HEK293 (cell line): ENCODE measurements around the gene EVC2.

Experiments
- CTCF ChIA-PET: fragments of 350-600 bp; formaldehyde crosslinking; extraction: SDS; loops from one replicate; lab custom pipeline; 2021; ENCODE audit warnings: antibody characterized with exemption; lab: Yijun Ruan, JAX
- POLR2A ChIA-PET: fragments of 300-600 bp; formaldehyde crosslinking; extraction: SDS; loops from one replicate; lab custom pipeline; 2020; ENCODE audit warnings: antibody characterized with exemption, inconsistent platforms; lab: Yijun Ruan, JAX
- H3K27ac ChIP-seq: fragments of 200-500 bp; sonication (Bioruptor generic); 2 replicates; pipeline ENCODE4 v1.5.1; 2014; ENCODE audit warnings: low read depth, low read length, control low read depth, inconsistent platforms; ENCODE audit errors: extremely low read depth
- H3K36me3 ChIP-seq, 2 experiments: fragments of 200-500 bp in 1 of 2; sonication (Bioruptor generic) in 1 of 2; 1 replicate in 1 of 2; 2 replicates in 1 of 2; pipeline ENCODE4 v1.5.1; 2014 to 2017; ENCODE audit warnings: inconsistent platforms in 2 of 2, low read length in 2 of 2; ENCODE audit not compliant: control insufficient read depth in 2 of 2, insufficient read depth in 1 of 2
- H3K4me1 ChIP-seq: fragments of 200-500 bp; sonication (Bioruptor generic); 2 replicates; pipeline ENCODE4 v1.5.1; 2014; ENCODE audit warnings: mild to moderate bottlenecking, low read length, inconsistent platforms; ENCODE audit not compliant: control insufficient read depth, insufficient read depth
- H3K4me3 ChIP-seq: 2 replicates; pipeline ENCODE4 v1.5.1; 2011; ENCODE audit warnings: low read depth, mild to moderate bottlenecking, control low read depth, low read length, moderate library complexity
- H3K9me3 ChIP-seq: fragments of 200-500 bp; sonication (Bioruptor generic); 2 replicates; pipeline ENCODE4 v1.5.1; 2014; ENCODE audit warnings: low read depth, low read length, inconsistent platforms; ENCODE audit not compliant: control insufficient read depth, insufficient read depth
- BCL11A ChIP-seq: fragments of 450-650 bp; formaldehyde crosslinking; IDR thresholded peaks from 2 replicates; pipeline ENCODE4 v1.5.1; 2016; ENCODE audit warnings: low read depth, missing biosample characterization, missing genetic modification characterization
- FEZF1 ChIP-seq: fragments of 450-650 bp; formaldehyde crosslinking; IDR thresholded peaks from 2 replicates; pipeline ENCODE4 v1.5.1; 2016; ENCODE audit warnings: missing biosample characterization, missing genetic modification characterization
- HOXD13 ChIP-seq: sonication (generic); formaldehyde crosslinking; IDR thresholded peaks from 2 replicates; pipeline ENCODE4 v1.8.0; 2022; ENCODE audit warnings: missing genetic modification reagents, borderline replicate concordance
- SCRT2 ChIP-seq: fragments of 450-650 bp; formaldehyde crosslinking; IDR thresholded peaks from 2 replicates; pipeline ENCODE4 v1.5.1; 2016; ENCODE audit warnings: missing biosample characterization, missing genetic modification characterization
- ZBTB7A ChIP-seq: fragments of 450-650 bp; formaldehyde crosslinking; IDR thresholded peaks from 2 replicates; pipeline ENCODE4 v1.5.1; 2016; ENCODE audit warnings: low read depth, missing biosample characterization, missing genetic modification characterization
- ZIC2 ChIP-seq: fragments of 450-650 bp; formaldehyde crosslinking; IDR thresholded peaks from 2 replicates; pipeline ENCODE4 v1.5.1; 2016; ENCODE audit warnings: missing biosample characterization, missing genetic modification characterization
- ZNF10 ChIP-seq: fragments of 450-650 bp; formaldehyde crosslinking; IDR thresholded peaks from 2 replicates; pipeline ENCODE4 v1.5.1; 2017; ENCODE audit warnings: missing biosample characterization, missing genetic modification characterization
- ZNF121 ChIP-seq: fragments of 450-650 bp; formaldehyde crosslinking; IDR thresholded peaks from 2 replicates; pipeline ENCODE4 v1.5.1; 2016; ENCODE audit warnings: missing biosample characterization, missing genetic modification characterization
- ZNF292 ChIP-seq: fragments of 450-650 bp; formaldehyde crosslinking; IDR thresholded peaks from 2 replicates; pipeline ENCODE4 v1.5.1; 2016; ENCODE audit warnings: low read depth, missing biosample characterization, missing genetic modification characterization, borderline replicate concordance
- ZNF366 ChIP-seq: fragments of 450-650 bp; formaldehyde crosslinking; conservative IDR thresholded peaks from 2 replicates; pipeline ENCODE4 v1.5.1; 2016; ENCODE audit warnings: missing biosample characterization, missing genetic modification characterization
- ZNF549 ChIP-seq: fragments of 450-650 bp; IDR thresholded peaks from 2 replicates; pipeline ENCODE4 v1.5.1; 2018; ENCODE audit warnings: missing biosample characterization, missing genetic modification characterization, mild to moderate bottlenecking, inconsistent platforms, moderate library complexity
- TF ChIP-seq, protein P1 (sequence below): fragments of 450-650 bp; formaldehyde crosslinking; IDR thresholded peaks from 2 replicates; pipeline ENCODE4 v1.5.1; 2017; ENCODE audit warnings: missing biosample characterization, missing genetic modification characterization
- TF ChIP-seq, protein P2 (sequence below): fragments of 450-650 bp; formaldehyde crosslinking; IDR thresholded peaks from 2 replicates; pipeline ENCODE4 v1.5.1; 2016; ENCODE audit warnings: missing biosample characterization, missing genetic modification characterization
- TF ChIP-seq, protein P3 (sequence below): fragments of 450-650 bp; formaldehyde crosslinking; IDR thresholded peaks from 2 replicates; pipeline ENCODE4 v1.5.1; 2017; ENCODE audit warnings: missing biosample characterization, missing genetic modification characterization
- TF ChIP-seq, protein P4 (sequence below): fragments of 450-650 bp; formaldehyde crosslinking; IDR thresholded peaks from 2 replicates; pipeline ENCODE4 v1.5.1; 2016; ENCODE audit warnings: missing biosample characterization, missing genetic modification characterization
- TF ChIP-seq, protein P5 (sequence below): fragments of 450-650 bp; formaldehyde crosslinking; IDR thresholded peaks from 2 replicates; pipeline ENCODE4 v1.5.1; 2016; ENCODE audit warnings: missing biosample characterization, missing genetic modification characterization

The EVC2 gene

DNA sequence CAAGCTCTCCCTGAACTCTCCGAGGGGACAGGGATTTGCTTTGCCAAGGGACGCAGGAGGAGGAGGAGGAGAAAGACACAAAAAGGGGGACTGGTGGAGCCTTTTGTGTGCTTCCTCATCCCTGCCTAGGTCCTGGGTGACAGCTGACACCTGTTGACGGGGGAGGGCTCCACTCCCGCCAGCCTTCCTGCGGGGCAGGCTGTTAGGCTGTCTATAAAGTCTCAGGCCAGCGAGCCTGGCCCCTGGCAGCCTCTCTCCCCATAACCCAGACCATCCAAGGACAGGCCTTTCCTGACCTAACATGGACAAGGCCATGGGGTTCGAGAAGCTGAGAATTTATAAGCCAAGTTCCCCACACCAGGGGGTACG is 832 bp upstream of the EVC2 start:
- CTCF ChIA-PET = no interaction called here
- Histone ChIP-seq H3K4me3 (no peak overlapping the region), H3K9me3 (no peaks in the 10 kb centered on the region), H3K36me3 (peaks cover 0 to 2% of the 10 kb centered on the region in 2 experiments; a peak in 1 of 3 replicates), H3K27ac (no peak overlapping the region), H3K4me1 (no peaks in the 10 kb centered on the region)
- TF ChIP-seq, protein P1, sequence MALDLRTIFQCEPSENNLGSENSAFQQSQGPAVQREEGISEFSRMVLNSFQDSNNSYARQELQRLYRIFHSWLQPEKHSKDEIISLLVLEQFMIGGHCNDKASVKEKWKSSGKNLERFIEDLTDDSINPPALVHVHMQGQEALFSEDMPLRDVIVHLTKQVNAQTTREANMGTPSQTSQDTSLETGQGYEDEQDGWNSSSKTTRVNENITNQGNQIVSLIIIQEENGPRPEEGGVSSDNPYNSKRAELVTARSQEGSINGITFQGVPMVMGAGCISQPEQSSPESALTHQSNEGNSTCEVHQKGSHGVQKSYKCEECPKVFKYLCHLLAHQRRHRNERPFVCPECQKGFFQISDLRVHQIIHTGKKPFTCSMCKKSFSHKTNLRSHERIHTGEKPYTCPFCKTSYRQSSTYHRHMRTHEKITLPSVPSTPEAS (tag by site-specific recombination) = no peak
- TF ChIP-seq SCRT2 (tag by site-specific recombination) (peak; percentile 52), ZNF121 (tag by site-specific recombination) (no peak)
- POLR2A ChIA-PET = no interaction called here

DNA sequence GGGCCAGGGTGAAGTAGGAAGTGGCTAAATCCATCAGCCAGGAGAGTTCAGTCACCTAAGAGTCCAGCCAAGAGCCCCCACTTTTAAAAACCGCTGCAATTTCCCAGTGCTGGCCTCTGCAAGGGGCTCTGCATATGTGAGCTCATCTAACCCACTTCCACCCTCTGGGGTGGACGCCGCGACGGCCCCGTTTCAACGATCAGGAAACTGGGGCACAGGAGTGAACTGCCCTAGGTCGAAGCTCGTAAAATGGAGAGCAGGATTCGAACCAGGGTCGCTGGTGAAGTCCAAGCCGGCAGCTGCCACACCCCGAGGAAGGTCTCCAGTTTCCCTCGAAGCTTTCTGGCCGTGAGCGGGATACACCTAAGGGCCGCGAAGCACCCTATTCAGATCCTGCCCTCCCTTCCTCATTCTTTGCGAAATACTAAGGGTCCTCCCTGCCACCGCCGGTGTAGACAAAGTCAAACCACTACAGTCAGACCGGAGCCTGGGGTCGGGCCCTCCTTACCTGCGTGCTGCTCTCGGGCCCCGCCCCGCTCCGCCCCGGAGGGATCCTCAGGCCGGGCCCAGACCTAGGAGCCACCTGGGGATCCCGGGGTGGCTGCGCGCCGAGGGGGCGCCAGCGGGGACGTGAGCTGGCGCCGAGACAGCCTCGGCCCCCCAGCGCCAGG is 446 bp downstream of the EVC2 start:
- POLR2A ChIA-PET = no interaction called here
- Histone ChIP-seq H3K36me3 (peaks cover 0 to 2% of the 10 kb centered on the region in 2 experiments; a peak in 1 of 3 replicates), H3K4me3 (no peak overlapping the region; the same call in 1 of the 2 replicates), H3K27ac (no peak overlapping the region), H3K4me1 (no peaks in the 10 kb centered on the region), H3K9me3 (no peaks in the 10 kb centered on the region)
- TF ChIP-seq FEZF1 (tag by site-specific recombination) (no peak), ZNF549 (tag by site-specific recombination) (no peak), ZNF366 (tag by site-specific recombination) (no peak), ZNF292 (tag by site-specific recombination) (no peak), ZBTB7A (tag by site-specific recombination) (no peak)
- CTCF ChIA-PET = no interaction called here

DNA sequence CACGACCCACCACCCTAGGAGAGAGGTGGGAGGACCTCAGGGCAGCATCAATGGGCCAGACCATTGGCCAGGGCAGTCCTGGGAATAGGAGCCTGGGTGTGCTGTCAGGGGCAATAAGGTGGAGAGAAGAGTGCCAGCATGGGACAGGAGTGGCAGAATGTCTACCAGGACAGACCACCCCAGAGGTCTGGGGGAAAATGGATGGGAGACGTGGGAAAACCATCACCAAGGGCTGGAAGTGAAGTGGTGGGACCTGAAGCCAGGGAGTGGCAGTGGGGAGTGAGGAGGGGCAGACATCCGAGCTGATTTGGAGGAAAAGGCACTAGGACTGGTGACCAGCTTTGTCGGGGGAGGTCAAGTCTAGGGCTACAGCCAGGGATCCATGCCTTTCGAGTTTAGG is 993 bp downstream of the EVC2 start:
- H3K27ac ChIP-seq = no peak overlapping the region
- H3K4me1 ChIP-seq = no peaks in the 10 kb centered on the region
- TF ChIP-seq BCL11A (tag by site-specific recombination) (no peak), HOXD13 (CRISPR knock-in tag) (no peak), ZNF10 (tag by site-specific recombination) (no peak), ZIC2 (no peak)
- TF ChIP-seq, protein P2, sequence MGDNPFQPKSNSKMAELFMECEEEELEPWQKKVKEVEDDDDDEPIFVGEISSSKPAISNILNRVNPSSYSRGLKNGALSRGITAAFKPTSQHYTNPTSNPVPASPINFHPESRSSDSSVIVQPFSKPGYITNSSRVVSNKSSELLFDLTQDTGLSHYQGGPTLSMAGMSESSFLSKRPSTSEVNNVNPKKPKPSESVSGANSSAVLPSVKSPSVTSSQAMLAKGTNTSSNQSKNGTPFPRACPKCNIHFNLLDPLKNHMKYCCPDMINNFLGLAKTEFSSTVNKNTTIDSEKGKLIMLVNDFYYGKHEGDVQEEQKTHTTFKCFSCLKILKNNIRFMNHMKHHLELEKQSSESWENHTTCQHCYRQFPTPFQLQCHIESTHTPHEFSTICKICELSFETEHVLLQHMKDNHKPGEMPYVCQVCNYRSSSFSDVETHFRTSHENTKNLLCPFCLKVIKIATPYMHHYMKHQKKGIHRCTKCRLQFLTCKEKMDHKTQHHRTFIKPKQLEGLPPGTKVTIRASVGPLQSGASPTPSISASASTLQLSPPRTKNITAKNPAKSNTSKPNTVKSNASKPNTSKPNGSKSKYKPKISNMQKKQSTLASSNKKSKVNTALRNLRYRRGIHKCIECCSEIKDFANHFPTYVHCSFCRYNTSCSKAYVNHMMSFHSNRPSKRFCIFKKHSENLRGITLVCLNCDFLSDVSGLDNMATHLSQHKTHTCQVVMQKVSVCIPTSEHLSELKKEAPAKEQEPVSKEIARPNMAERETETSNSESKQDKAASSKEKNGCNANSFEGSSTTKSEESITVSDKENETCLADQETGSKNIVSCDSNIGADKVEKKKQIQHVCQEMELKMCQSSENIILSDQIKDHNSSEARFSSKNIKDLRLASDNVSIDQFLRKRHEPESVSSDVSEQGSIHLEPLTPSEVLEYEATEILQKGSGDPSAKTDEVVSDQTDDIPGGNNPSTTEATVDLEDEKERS = no peak
- TF ChIP-seq, protein P3, sequence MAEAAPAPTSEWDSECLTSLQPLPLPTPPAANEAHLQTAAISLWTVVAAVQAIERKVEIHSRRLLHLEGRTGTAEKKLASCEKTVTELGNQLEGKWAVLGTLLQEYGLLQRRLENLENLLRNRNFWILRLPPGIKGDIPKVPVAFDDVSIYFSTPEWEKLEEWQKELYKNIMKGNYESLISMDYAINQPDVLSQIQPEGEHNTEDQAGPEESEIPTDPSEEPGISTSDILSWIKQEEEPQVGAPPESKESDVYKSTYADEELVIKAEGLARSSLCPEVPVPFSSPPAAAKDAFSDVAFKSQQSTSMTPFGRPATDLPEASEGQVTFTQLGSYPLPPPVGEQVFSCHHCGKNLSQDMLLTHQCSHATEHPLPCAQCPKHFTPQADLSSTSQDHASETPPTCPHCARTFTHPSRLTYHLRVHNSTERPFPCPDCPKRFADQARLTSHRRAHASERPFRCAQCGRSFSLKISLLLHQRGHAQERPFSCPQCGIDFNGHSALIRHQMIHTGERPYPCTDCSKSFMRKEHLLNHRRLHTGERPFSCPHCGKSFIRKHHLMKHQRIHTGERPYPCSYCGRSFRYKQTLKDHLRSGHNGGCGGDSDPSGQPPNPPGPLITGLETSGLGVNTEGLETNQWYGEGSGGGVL = no peak
- TF ChIP-seq, protein P4, sequence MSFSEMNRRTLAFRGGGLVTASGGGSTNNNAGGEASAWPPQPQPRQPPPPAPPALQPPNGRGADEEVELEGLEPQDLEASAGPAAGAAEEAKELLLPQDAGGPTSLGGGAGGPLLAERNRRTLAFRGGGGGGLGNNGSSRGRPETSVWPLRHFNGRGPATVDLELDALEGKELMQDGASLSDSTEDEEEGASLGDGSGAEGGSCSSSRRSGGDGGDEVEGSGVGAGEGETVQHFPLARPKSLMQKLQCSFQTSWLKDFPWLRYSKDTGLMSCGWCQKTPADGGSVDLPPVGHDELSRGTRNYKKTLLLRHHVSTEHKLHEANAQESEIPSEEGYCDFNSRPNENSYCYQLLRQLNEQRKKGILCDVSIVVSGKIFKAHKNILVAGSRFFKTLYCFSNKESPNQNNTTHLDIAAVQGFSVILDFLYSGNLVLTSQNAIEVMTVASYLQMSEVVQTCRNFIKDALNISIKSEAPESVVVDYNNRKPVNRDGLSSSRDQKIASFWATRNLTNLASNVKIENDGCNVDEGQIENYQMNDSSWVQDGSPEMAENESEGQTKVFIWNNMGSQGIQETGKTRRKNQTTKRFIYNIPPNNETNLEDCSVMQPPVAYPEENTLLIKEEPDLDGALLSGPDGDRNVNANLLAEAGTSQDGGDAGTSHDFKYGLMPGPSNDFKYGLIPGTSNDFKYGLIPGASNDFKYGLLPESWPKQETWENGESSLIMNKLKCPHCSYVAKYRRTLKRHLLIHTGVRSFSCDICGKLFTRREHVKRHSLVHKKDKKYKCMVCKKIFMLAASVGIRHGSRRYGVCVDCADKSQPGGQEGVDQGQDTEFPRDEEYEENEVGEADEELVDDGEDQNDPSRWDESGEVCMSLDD (tag by site-specific recombination) = no peak
- TF ChIP-seq, protein P5, sequence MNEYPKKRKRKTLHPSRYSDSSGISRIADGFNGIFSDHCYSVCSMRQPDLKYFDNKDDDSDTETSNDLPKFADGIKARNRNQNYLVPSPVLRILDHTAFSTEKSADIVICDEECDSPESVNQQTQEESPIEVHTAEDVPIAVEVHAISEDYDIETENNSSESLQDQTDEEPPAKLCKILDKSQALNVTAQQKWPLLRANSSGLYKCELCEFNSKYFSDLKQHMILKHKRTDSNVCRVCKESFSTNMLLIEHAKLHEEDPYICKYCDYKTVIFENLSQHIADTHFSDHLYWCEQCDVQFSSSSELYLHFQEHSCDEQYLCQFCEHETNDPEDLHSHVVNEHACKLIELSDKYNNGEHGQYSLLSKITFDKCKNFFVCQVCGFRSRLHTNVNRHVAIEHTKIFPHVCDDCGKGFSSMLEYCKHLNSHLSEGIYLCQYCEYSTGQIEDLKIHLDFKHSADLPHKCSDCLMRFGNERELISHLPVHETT (tag by site-specific recombination) = no peak
- H3K36me3 ChIP-seq = peaks cover 0 to 2% of the 10 kb centered on the region in 2 experiments; a peak in 1 of 3 replicates
- no peak overlapping the region for H3K4me3 ChIP-seq
- H3K9me3 ChIP-seq = no peaks in the 10 kb centered on the region
- ChIA-PET CTCF (no interaction called here), POLR2A (no interaction called here)
